HG02981 (cell line): Measurements from ENCODE around the gene GNA15.
"Not testable (repeated sequence)": the region's sequence is repeated elsewhere in the genome, so short reads cannot be mapped to it uniquely, and the experiment has no call there.

Experiments
- ATAC-seq: cut with Tn5 transposase; IDR thresholded peaks from one replicate; pipeline ENCODE4 v1.9.1; 2021; ENCODE audit warnings: mild to moderate bottlenecking, moderate library complexity; ENCODE audit not compliant: unreplicated experiment

GNA15 gene

GRCh38 chr19:3135961-3136683 is at the start of gene GNA15:
TSS of gene GNA15 (plus strand) at chr19:3136033. CDS start at chr19:3136451, 418 bp downstream.
- ATAC-seq: no peak

GRCh38 chr19:3087769-3088168 is 48.1 kb upstream of the GNA15 start:
- ATAC-seq: no peak

- not testable (repeated sequence) for ATAC-seq
Measured at GRCh38 chr19:3089299-3089855, 46.5 kb upstream of the GNA15 start.

- ATAC-seq: peak; percentile 12
Measured at GRCh38 chr19:3094601-3095440, 41.0 kb upstream of the GNA15 start.

- ATAC-seq: no peak
Measured at GRCh38 chr19:3095441-3096191, 40.2 kb upstream of the GNA15 start.

- ATAC-seq: no peak
Measured at GRCh38 chr19:3096267-3096901, 39.4 kb upstream of the GNA15 start.

GRCh38 chr19:3096902-3097326 is 38.9 kb upstream of the GNA15 start:
- ATAC-seq: no peak

GRCh38 chr19:3097442-3097871 is 38.4 kb upstream of the GNA15 start:
- ATAC-seq: no peak

GRCh38 chr19:3098141-3098514 is 37.7 kb upstream of the GNA15 start:
- no peak for ATAC-seq

GRCh38 chr19:3098515-3099346 is 37.1 kb upstream of the GNA15 start:
- ATAC-seq: no peak

GRCh38 chr19:3099347-3100145 is 36.3 kb upstream of the GNA15 start:
- no peak for ATAC-seq

GRCh38 chr19:3100331-3100730 is 35.5 kb upstream of the GNA15 start:
- no peak for ATAC-seq

- ATAC-seq: no peak
Measured at GRCh38 chr19:3100747-3101730, 34.8 kb upstream of the GNA15 start.

GRCh38 chr19:3102239-3103140 is 33.3 kb upstream of the GNA15 start:
- no peak for ATAC-seq

GRCh38 chr19:3104708-3104983 is 31.2 kb upstream of the GNA15 start:
- ATAC-seq: no peak

GRCh38 chr19:3105641-3106508 is 30.0 kb upstream of the GNA15 start:
- ATAC-seq: no peak
